Common myeloid progenitor, CD34-positive (primary cell): ENCODE measurements around the gene TNNI2.
A peak's percentile ranks its signal among the peaks of the same experiment; 100 is the strongest.

ENCODE experiments used
- CTCF ChIA-PET: fragments of 350-600 bp; sonication (Branson Sonifier 250); formaldehyde crosslinking; loops from one replicate; lab custom pipeline; 2021; ENCODE audit warnings: antibody characterized with exemption; lab: Charles Lee
- POLR2A ChIA-PET: fragments of 350-600 bp; sonication (Branson Sonifier 250); formaldehyde crosslinking; loops from one replicate; lab custom pipeline; 2021; ENCODE audit warnings: antibody characterized with exemption; lab: Charles Lee
- DNase-seq, 3 donors: peaks; one replicate each; pipeline versions ENCODE4 v3.0.0 to v3.0.0-alpha.2; 2013
- H3K27ac ChIP-seq, 2 experiments: 1 replicate in 1 of 2; 2 replicates in 1 of 2; pipeline ENCODE4 v1.7.0; 2013; ENCODE audit warnings: inconsistent platforms in 2 of 2, low read length in 2 of 2, mild to moderate bottlenecking in 2 of 2, low read depth in 1 of 2, moderate library complexity in 1 of 2; ENCODE audit not compliant: severe bottlenecking in 2 of 2, insufficient read depth in 1 of 2, poor library complexity in 1 of 2
- H3K27me3 ChIP-seq, 5 experiments: replicated peaks in 2 of 5; 1 replicate in 3 of 5; 2 replicates in 2 of 5; pipeline versions ENCODE4 v1.6.1 to v1.7.0; 2013; ENCODE audit warnings: low read length in 4 of 5, mild to moderate bottlenecking in 2 of 5, moderate library complexity in 2 of 5, inconsistent platforms in 1 of 5; ENCODE audit not compliant: insufficient read depth in 5 of 5, control insufficient read depth in 4 of 5
- H3K36me3 ChIP-seq, 4 experiments: 1 replicate in 2 of 4; 2 replicates in 2 of 4; pipeline versions ENCODE4 v1.6.1 to v1.7.0; 2013; ENCODE audit warnings: low read length in 3 of 4, control low read depth in 1 of 4, mild to moderate bottlenecking in 1 of 4; ENCODE audit not compliant: control insufficient read depth in 4 of 4, insufficient read depth in 4 of 4
- H3K4me1 ChIP-seq, 4 experiments: 1 replicate in 3 of 4; 2 replicates in 1 of 4; pipeline versions ENCODE4 v1.6.1 to v1.7.1; 2013; ENCODE audit warnings: low read length in 3 of 4, mild to moderate bottlenecking in 3 of 4, control low read depth in 1 of 4, inconsistent platforms in 1 of 4, moderate library complexity in 1 of 4; ENCODE audit not compliant: control insufficient read depth in 4 of 4, insufficient read depth in 4 of 4; ENCODE audit errors: control extremely low read depth in 1 of 4
- H3K4me3 ChIP-seq, 7 experiments: 1 replicate in 4 of 7; 2 replicates in 3 of 7; pipeline versions ENCODE4 v1.5.1 to v1.7.0; 2013; ENCODE audit warnings: mild to moderate bottlenecking in 7 of 7, low read length in 6 of 7, moderate library complexity in 6 of 7, inconsistent platforms in 2 of 7, low read depth in 2 of 7, control low read depth in 1 of 7; ENCODE audit not compliant: insufficient read depth in 4 of 7, control insufficient read depth in 1 of 7; ENCODE audit errors: extremely low read depth in 1 of 7
- H3K9me3 ChIP-seq, 5 experiments: 1 replicate in 4 of 5; 2 replicates in 1 of 5; pipeline versions ENCODE4 v1.6.1 to v1.7.1; 2013; ENCODE audit warnings: low read length in 4 of 5, mild to moderate bottlenecking in 2 of 5, inconsistent platforms in 1 of 5, low read depth in 1 of 5, moderate library complexity in 1 of 5; ENCODE audit not compliant: control insufficient read depth in 4 of 5, insufficient read depth in 2 of 5; ENCODE audit errors: control extremely low read depth in 1 of 5
- WGBS: methylation state at CpG from one replicate; pipeline ENCODE4 v1.1.5; 2013; ENCODE audit not compliant: insufficient coverage; 5-methylcytosine and 5-hydroxymethylcytosine counted together

TNNI2 gene

DNA sequence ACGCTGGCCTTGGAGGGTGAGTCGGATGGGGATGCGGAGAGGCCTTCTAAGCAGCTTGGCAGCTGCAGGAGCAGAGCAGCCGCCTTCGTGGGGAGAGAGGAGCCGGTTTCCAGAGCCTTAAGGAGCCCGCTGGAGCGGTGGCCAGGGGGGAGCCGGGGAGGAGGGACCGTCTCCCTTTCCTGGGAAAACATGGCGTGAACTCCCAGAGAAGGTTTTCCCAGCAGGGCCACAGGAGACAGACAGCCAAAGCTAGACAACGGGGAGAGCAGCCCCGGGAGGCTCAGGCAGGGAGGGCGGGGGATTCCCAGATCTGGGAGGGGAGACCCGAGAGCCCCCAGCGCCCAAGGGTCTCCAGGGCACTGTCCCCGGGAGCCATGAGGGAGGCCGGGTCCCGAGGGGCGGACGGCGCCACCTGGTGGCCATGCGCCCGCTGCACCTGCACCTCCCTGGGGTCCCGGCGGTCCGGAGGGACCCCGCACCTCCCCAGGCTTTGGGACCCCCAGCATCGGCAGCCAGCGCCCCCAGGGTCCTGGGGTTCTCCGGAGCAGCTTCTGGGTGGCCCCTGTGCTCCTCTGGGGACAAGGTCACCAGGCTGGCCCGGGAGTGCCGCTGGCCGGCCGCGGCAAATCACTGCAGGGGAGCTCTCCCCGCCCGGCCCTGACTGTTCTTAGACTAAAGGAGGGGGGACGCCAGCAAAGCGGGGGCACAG is 6.4 kb upstream of the TNNI2 start:
- no peaks in the 10 kb centered on the region for H3K36me3 ChIP-seq
- 18% methylated on average over 32 of the region's 40 CpGs for WGBS
- peaks cover 0 to 13% (median 2%) of the 10 kb centered on the region in 5 experiments for H3K27me3 ChIP-seq
- H3K9me3 ChIP-seq = no peaks in the 10 kb centered on the region
- H3K4me1 ChIP-seq = peaks cover 0 to 16% (median 7%) of the 10 kb centered on the region in 4 experiments
- H3K4me3 ChIP-seq = no peak overlapping the region
- ChIA-PET POLR2A (interaction anchor here (1.0 to 1.4 kb wide), 2 partner anchors 131 to 138 kb away, joined by 3 read pairs; no protein-coding TSS in a partner anchor), CTCF (interaction anchor here (0.7 to 11.3 kb wide), 47 partner anchors 9 to 326 kb away, joined by 3 to 213 read pairs (median 4); partner anchors contain the start of genes KRTAP5-6 and LSP1)
- DNase-seq = peak in 2 of 3 donors; percentile 48 to 53
- H3K27ac ChIP-seq = no peak overlapping the region

GRCh38 chr11:1832920-1833295 is 5.9 kb upstream of the TNNI2 start:
- H3K27ac ChIP-seq = no peak overlapping the region
- peaks cover 0 to 13% (median 2%) of the 10 kb centered on the region in 5 experiments for H3K27me3 ChIP-seq
- peaks cover 0 to 22% (median 11%) of the 10 kb centered on the region in 4 experiments for H3K4me1 ChIP-seq
- CTCF ChIA-PET = interaction anchor here (0.7 to 11.3 kb wide), 45 partner anchors 10 to 353 kb away, joined by 3 to 213 read pairs (median 4); partner anchors contain the start of genes KRTAP5-6 and LSP1
- H3K36me3 ChIP-seq = no peaks in the 10 kb centered on the region
- no peaks in the 10 kb centered on the region for H3K9me3 ChIP-seq
- 78% methylated on average over 11 of the region's 17 CpGs for WGBS
- peak in 1 of 3 donors; percentile 35 for DNase-seq
- H3K4me3 ChIP-seq = no peak overlapping the region
- POLR2A ChIA-PET = interaction anchor here (1.0 to 1.4 kb wide), 2 partner anchors 132 to 139 kb away, joined by 3 read pairs; no protein-coding TSS in a partner anchor

DNA sequence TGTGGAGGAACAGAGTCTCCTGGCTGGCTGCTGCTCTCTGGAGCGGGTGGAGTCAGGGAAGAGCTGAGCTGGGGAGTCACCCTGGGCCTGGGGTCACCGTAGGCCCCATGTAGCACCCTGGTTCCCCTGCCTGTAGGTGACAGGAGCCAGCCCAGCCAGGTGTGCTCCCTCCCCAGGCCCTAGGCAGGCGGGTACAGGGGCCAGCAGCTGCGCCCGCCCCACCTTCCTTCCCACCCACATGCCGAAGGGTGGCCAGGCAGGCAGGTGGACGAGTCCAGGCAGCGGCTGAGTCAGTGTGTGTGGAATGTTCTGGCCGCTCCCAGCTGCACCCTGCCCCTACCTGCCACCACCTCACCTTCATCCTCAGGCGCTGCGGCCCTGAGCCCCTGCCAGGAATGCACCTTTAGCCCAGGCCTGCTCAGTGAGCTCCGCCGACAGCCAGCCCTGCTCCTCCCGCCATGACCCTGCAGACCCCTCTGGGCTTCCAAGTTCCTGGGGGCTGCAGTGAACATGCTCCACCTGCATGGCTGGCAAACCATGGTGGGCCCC is 4.6 kb upstream of the TNNI2 start:
- CTCF ChIA-PET = interaction anchor here (0.6 to 11.3 kb wide), 34 partner anchors 9 to 318 kb away, joined by 3 to 213 read pairs (median 5); partner anchors contain the start of genes H19, KRTAP5-6 and LSP1
- 98% methylated on average over 10 of the region's 14 CpGs for WGBS
- Histone ChIP-seq H3K9me3 (no peaks in the 10 kb centered on the region), H3K4me3 (no peak overlapping the region), H3K27ac (no peak overlapping the region), H3K36me3 (no peaks in the 10 kb centered on the region), H3K4me1 (peaks cover 0 to 34% (median 21%) of the 10 kb centered on the region in 4 experiments), H3K27me3 (peaks cover 0 to 13% (median 0%) of the 10 kb centered on the region in 5 experiments)
- no peak for DNase-seq
- POLR2A ChIA-PET = interaction anchor here (0.6 to 1.1 kb wide), 2 partner anchors 157 to 180 kb away, joined by 3 read pairs; no protein-coding TSS in a partner anchor

- POLR2A ChIA-PET = no interaction called here
- DNase-seq = no peak
- CTCF ChIA-PET = interaction anchor here (0.8 to 11.3 kb wide), 20 partner anchors 9 to 319 kb away, joined by 3 to 213 read pairs (median 4); partner anchors contain the start of genes H19, KRTAP5-6 and LSP1
- peaks cover 0 to 13% (median 0%) of the 10 kb centered on the region in 5 experiments for H3K27me3 ChIP-seq
- 85% methylated on average over 25 of the region's 26 CpGs for WGBS
- H3K9me3 ChIP-seq = no peaks in the 10 kb centered on the region
- no peak within 1 kb of the TSS for H3K4me3 ChIP-seq
- no peaks in the 10 kb centered on the region for H3K36me3 ChIP-seq
- H3K4me1 ChIP-seq = peaks cover 0 to 41% (median 29%) of the 10 kb centered on the region in 4 experiments
- no peak within 1 kb of the TSS for H3K27ac ChIP-seq
These were observed 3.8 kb upstream of the TNNI2 start, which contains the start of gene SYT8 for GRCh38 chr11:1834779-1835670. TSS of gene SYT8 (plus strand) at chr11:1834990. CDS start at chr11:1835106, 116 bp downstream.

DNA sequence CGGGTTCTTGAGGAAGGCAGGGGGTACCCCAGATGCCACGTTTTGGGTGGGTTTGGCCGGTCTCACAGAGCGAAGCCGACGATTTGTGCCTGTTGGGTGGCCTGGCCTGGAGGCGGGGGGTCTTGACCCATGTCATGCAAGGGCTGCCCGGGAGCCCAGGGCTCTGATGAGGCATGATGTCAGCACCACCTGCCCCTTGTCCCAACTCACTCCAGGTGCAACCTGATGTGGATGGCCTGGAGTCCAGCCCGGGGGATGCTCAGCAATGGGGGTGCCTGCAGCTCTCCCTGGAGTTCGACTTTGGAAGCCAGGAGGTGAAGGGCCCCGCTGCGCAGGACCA is 3.1 kb upstream of the TNNI2 start:
- DNase-seq = no peak
- ChIA-PET POLR2A (no interaction called here), CTCF (interaction anchor here (0.9 to 11.3 kb wide), 16 partner anchors 8 to 319 kb away, joined by 3 to 213 read pairs (median 4); partner anchors contain the start of genes H19, KRTAP5-6 and LSP1)
- no peaks in the 10 kb centered on the region for H3K9me3 ChIP-seq
- peaks cover 0 to 10% (median 0%) of the 10 kb centered on the region in 5 experiments for H3K27me3 ChIP-seq
- H3K4me3 ChIP-seq = no peak overlapping the region
- H3K36me3 ChIP-seq = no peaks in the 10 kb centered on the region
- peaks cover 0 to 41% (median 31%) of the 10 kb centered on the region in 4 experiments for H3K4me1 ChIP-seq
- no peak overlapping the region for H3K27ac ChIP-seq
- WGBS = 90% methylated on average over 11 of the region's 12 CpGs
